Measurements from ENCODE around the gene SGCG.
"Not testable (repeated sequence)": the region's sequence is repeated elsewhere in the genome, so short reads cannot be mapped to it uniquely, and the experiment has no call there.

The SGCG gene

GRCh38 chr13:23180711-23181110 is at the start of gene SGCG:
Gene SGCG, plus strand, starts transcription at chr13:23180979. Its CDS starts 22,716 bp downstream, at chr13:23203695.
- no peak for DNase-seq (ENCODE audit: low spot score)
- TF ChIP-seq CTCF (IDR thresholded peaks at IDR 0.05; ENCODE audit: extremely low read depth, missing control alignments): no peak

GRCh38 chr13:23134542-23134941 is 46.2 kb upstream of the SGCG start:
- no peak for TF ChIP-seq CTCF (IDR thresholded peaks at IDR 0.05; ENCODE audit: extremely low read depth, missing control alignments)
- DNase-seq (ENCODE audit: low spot score): no peak

- DNase-seq (ENCODE audit: low spot score): no peak
- no peak for TF ChIP-seq CTCF (IDR thresholded peaks at IDR 0.05; ENCODE audit: extremely low read depth, missing control alignments)
These were observed 40.3 kb upstream of the SGCG start for GRCh38 chr13:23140492-23140891.

GRCh38 chr13:23141964-23142363 is 38.8 kb upstream of the SGCG start:
- no peak for TF ChIP-seq CTCF (IDR thresholded peaks at IDR 0.05; ENCODE audit: extremely low read depth, missing control alignments)
- no peak for DNase-seq (ENCODE audit: low spot score)

- not testable (repeated sequence) for DNase-seq (ENCODE audit: low spot score)
These were observed 38.2 kb upstream of the SGCG start for GRCh38 chr13:23142607-23143006.

- TF ChIP-seq CTCF (IDR thresholded peaks at IDR 0.05; ENCODE audit: extremely low read depth, missing control alignments): no peak
- no peak for DNase-seq (ENCODE audit: low spot score)
These were observed 36.3 kb upstream of the SGCG start for GRCh38 chr13:23144431-23144830.

GRCh38 chr13:23146006-23146405 is 34.8 kb upstream of the SGCG start:
- DNase-seq (ENCODE audit: low spot score): no peak
- no peak for TF ChIP-seq CTCF (IDR thresholded peaks at IDR 0.05; ENCODE audit: extremely low read depth, missing control alignments)

- TF ChIP-seq CTCF (IDR thresholded peaks at IDR 0.05; ENCODE audit: extremely low read depth, missing control alignments): no peak
- no peak for DNase-seq (ENCODE audit: low spot score)
These were observed 33.8 kb upstream of the SGCG start for GRCh38 chr13:23146811-23147625.
